ENCODE data around the gene CTNNAL1. TPM values are rescaled to one million over a fixed set of nuclear protein-coding genes. Genes with fewer than 3 reads are reported as not detected.

CTNNAL1 gene
- total and polyA plus RNA-seq, 2 donors (not counting 3 experiments of a cell fraction or from before 2014, with no cell fraction given) = 29.5 to 76.2 TPM

- no TSS peak for BruUV-seq (replicated peaks)
- H3K9me1 ChIP-seq (replicated peaks; ENCODE audit: control insufficient read depth, extremely low read depth, insufficient read depth, low read length) = no peaks in the 10 kb centered on the region
- no peak overlapping the region for H3K4me2 ChIP-seq (ENCODE audit: insufficient read depth, low read length)
- CTCF ChIA-PET = no interaction called here
- no peak overlapping the region for H2AFZ ChIP-seq (ENCODE audit: low read depth, low read length)
- H3K9me3 ChIP-seq (replicated peaks; ENCODE audit: control insufficient read depth, insufficient read depth, low read length) = no peaks in the 10 kb centered on the region
- H3K9ac ChIP-seq (replicated peaks; ENCODE audit: extremely low read depth, insufficient read depth, low read length) = no peak overlapping the region
- DNase-seq (ENCODE audit: low read depth, low spot score) = no peak
- TF ChIP-seq POLR2A (IDR thresholded peaks at IDR 0.05; ENCODE audit: low read depth, low read length) (no peak), POLR2AphosphoS5 (IDR thresholded peaks at IDR 0.05; ENCODE audit: insufficient read depth, low read depth, low read length) (no peak), CTCF (IDR thresholded peaks at IDR 0.05; ENCODE audit: extremely low read depth in 1 of 2, insufficient read depth in 1 of 2, low read depth in 1 of 2, low read length in 2 of 2) (no peak), JUN (IDR thresholded peaks at IDR 0.05; ENCODE audit: borderline replicate concordance, insufficient read depth, insufficient read length, low read depth) (no peak), MAX (IDR thresholded peaks at IDR 0.05; ENCODE audit: insufficient read depth, insufficient read length) (no peak), GATA2 (IDR thresholded peaks at IDR 0.05; ENCODE audit: insufficient read depth, insufficient read length, low read depth, low read length) (no peak), EZH2 (IDR thresholded peaks at IDR 0.05; ENCODE audit: borderline replicate concordance, low read depth, low read length, severe bottlenecking) (no peak), FOS (IDR thresholded peaks at IDR 0.05; ENCODE audit: borderline replicate concordance, insufficient read depth, low read length) (no peak), MYC (IDR thresholded peaks at IDR 0.05; ENCODE audit: low read depth, low read length) (no peak)
- no peak overlapping the region for H3K27ac ChIP-seq (ENCODE audit: insufficient read depth, low read depth, low read length)
- no peak overlapping the region for H3K4me3 ChIP-seq (replicated peaks in 1 of 3; ENCODE audit: insufficient read depth in 1 of 3, low read depth in 1 of 3, low read length in 3 of 3)
- no peaks in the 10 kb centered on the region for H3K27me3 ChIP-seq (ENCODE audit: control insufficient read depth in 2 of 2, insufficient read depth in 2 of 2, low read length in 2 of 2)
- dilution Hi-C loops (cut with MboI; ENCODE audit: extremely low pct_ligation_motif_present, low sequenced_read_pairs) (no loop called here), intact Hi-C loops (cut with micrococcal nuclease) (no loop called here)
- H4K20me1 ChIP-seq (replicated peaks; ENCODE audit: control insufficient read depth, extremely low read depth, insufficient read depth, low read length) = no peaks in the 10 kb centered on the region
- H3K79me2 ChIP-seq (ENCODE audit: control insufficient read depth, insufficient read depth, low read length) = no peaks in the 10 kb centered on the region
- POLR2A ChIA-PET = no interaction called here
- H3K4me1 ChIP-seq (ENCODE audit: control insufficient read depth, extremely low read depth, insufficient read depth, low read length) = no peaks in the 10 kb centered on the region
- no peak for FAIRE-seq
- peaks cover 4 to 6% of the 10 kb centered on the region in 2 experiments for H3K36me3 ChIP-seq (ENCODE audit: control insufficient read depth in 2 of 2, extremely low read depth in 1 of 2, insufficient read depth in 2 of 2, low read length in 2 of 2)
Observed at GRCh38 chr9:108973895-108974294, 39.4 kb downstream of the CTNNAL1 start.
